Liver (tissue), 9 donors: ENCODE data around the gene RTN4RL1. TPM values are rescaled to one million over a fixed set of nuclear protein-coding genes. Genes with fewer than 3 reads are reported as not detected.
A peak's percentile ranks its signal among the peaks of the same experiment; 100 is the strongest.

Experiments
- DNase-seq: peaks from one replicate; pipeline ENCODE4 v3.0.0-alpha.2; 2017; ENCODE audit warnings: low spot score
- H3K27ac ChIP-seq, 2 donors: one replicate each; pipeline ENCODE4 v1.7.0; 2013; ENCODE audit warnings: inconsistent platforms in 2 of 2, low read length in 2 of 2, control low read depth in 1 of 2, low read depth in 1 of 2, mild to moderate bottlenecking in 1 of 2
- H3K27me3 ChIP-seq, 4 donors: one replicate each; pipeline versions ENCODE4 v1.6.1 to v1.7.0; 2013; ENCODE audit warnings: low read length in 3 of 4, inconsistent platforms in 1 of 4, mild to moderate bottlenecking in 1 of 4, moderate library complexity in 1 of 4; ENCODE audit not compliant: control insufficient read depth in 4 of 4, insufficient read depth in 4 of 4
- H3K36me3 ChIP-seq, 4 donors: one replicate each; pipeline versions ENCODE4 v1.6.1 to v1.7.0; 2013; ENCODE audit warnings: low read length in 3 of 4, mild to moderate bottlenecking in 3 of 4, low read depth in 1 of 4, moderate library complexity in 1 of 4; ENCODE audit not compliant: control insufficient read depth in 4 of 4, insufficient read depth in 3 of 4
- H3K4me1 ChIP-seq, 4 donors: one replicate each; pipeline versions ENCODE4 v1.6.1 to v1.7.0; 2013; ENCODE audit warnings: low read length in 3 of 4, mild to moderate bottlenecking in 3 of 4, moderate library complexity in 1 of 4; ENCODE audit not compliant: control insufficient read depth in 4 of 4, insufficient read depth in 4 of 4
- H3K4me3 ChIP-seq, 3 donors: one replicate each; pipeline versions ENCODE4 v1.6.1 to v1.7.0; 2013; ENCODE audit warnings: low read length in 3 of 3, control low read depth in 1 of 3, low read depth in 1 of 3, mild to moderate bottlenecking in 1 of 3
- H3K9ac ChIP-seq, 2 donors: one replicate each; pipeline ENCODE4 v1.7.0; 2013; ENCODE audit warnings: low read length in 2 of 2, mild to moderate bottlenecking in 2 of 2, moderate library complexity in 2 of 2, control low read depth in 1 of 2, low read depth in 1 of 2
- H3K9me3 ChIP-seq, 4 donors: one replicate each; pipeline versions ENCODE4 v1.6.1 to v1.7.0; 2013; ENCODE audit warnings: low read length in 3 of 4; ENCODE audit not compliant: control insufficient read depth in 4 of 4
- CTCF ChIP-seq: fragments of 150-350 bp; IDR thresholded peaks from 2 replicates; pipeline ENCODE4 v1.5.1; 2017; ENCODE audit warnings: improper control_type of control experiment, low read depth, low read length; ENCODE audit not compliant: missing input control
- EGR1 ChIP-seq, 2 donors: IDR thresholded peaks; 2 replicates each; pipeline ENCODE4 v1.6.1; 2016 to 2018; ENCODE audit warnings: antibody characterized with exemption in 2 of 2, low read depth in 2 of 2
- FOXA1 ChIP-seq: IDR thresholded peaks from 2 replicates; pipeline ENCODE4 v1.6.1; 2016; ENCODE audit warnings: antibody characterized with exemption
- FOXA2 ChIP-seq: IDR thresholded peaks from 2 replicates; pipeline ENCODE4 v1.6.1; 2016; ENCODE audit warnings: antibody characterized with exemption
- GABPA ChIP-seq, 2 donors: IDR thresholded peaks in 1 of 2; conservative IDR thresholded peaks in 1 of 2; 2 replicates each; pipeline ENCODE4 v1.6.1; 2016; ENCODE audit warnings: antibody characterized with exemption in 2 of 2, mild to moderate bottlenecking in 1 of 2, moderate library complexity in 1 of 2
- HNF4G ChIP-seq: IDR thresholded peaks from 2 replicates; pipeline ENCODE4 v1.6.1; 2016; ENCODE audit warnings: antibody characterized with exemption
- JUND ChIP-seq, 2 donors: IDR thresholded peaks; 2 replicates each; pipeline ENCODE4 v1.6.1; 2016; ENCODE audit warnings: antibody characterized with exemption in 2 of 2
- NR2F2 ChIP-seq: IDR thresholded peaks from 2 replicates; pipeline ENCODE4 v1.6.1; 2016; ENCODE audit warnings: antibody characterized with exemption
- RAD21 ChIP-seq, 2 donors: IDR thresholded peaks; 2 replicates each; pipeline ENCODE4 v1.6.1; 2016; ENCODE audit warnings: antibody characterized with exemption in 2 of 2, mild to moderate bottlenecking in 2 of 2
- SP1 ChIP-seq: IDR thresholded peaks from 2 replicates; pipeline ENCODE4 v1.6.1; 2018; ENCODE audit warnings: antibody characterized with exemption, mild to moderate bottlenecking
- YY1 ChIP-seq: IDR thresholded peaks from 2 replicates; pipeline ENCODE4 v1.6.1; 2016; ENCODE audit warnings: antibody characterized with exemption, mild to moderate bottlenecking
- WGBS: extraction: QIAGEN DNeasy Blood & Tissue Kit; methylation state at CpG from one replicate; pipeline ENCODE4 v1.1.7; 2013; 5-methylcytosine and 5-hydroxymethylcytosine counted together
- polyA plus RNA-seq, 2 donors: library from polyadenylated mRNA; stranded (reverse) in 1 of 2; unstranded in 1 of 2; fragments of 200-250 nt in 1 of 2; fragments of >200 nt in 1 of 2; fragmentation: Nextera tagmentation in 1 of 2; extraction: Ambion mirVana in 1 of 2; gene quantifications; one replicate each; pipeline versions ENCODE4 v1.2.1 to v1.2.3, GENCODE V29; 2013 to 2015
- total RNA-seq, 2 donors: library from RNA; depleted of rRNA; stranded (reverse); fragments of >200 nt; gene quantifications; one replicate each; pipeline ENCODE4 v1.2.3, GENCODE V29; 2014
- TF ChIP-seq, protein P1 (sequence below): IDR thresholded peaks from 2 replicates; pipeline ENCODE4 v1.6.1; 2016; ENCODE audit warnings: antibody characterized with exemption
- TF ChIP-seq, protein P2 (sequence below): IDR thresholded peaks from 2 replicates; pipeline ENCODE4 v1.6.1; 2016; ENCODE audit warnings: antibody characterized with exemption, mild to moderate bottlenecking
- TF ChIP-seq, protein P3 (sequence below): IDR thresholded peaks from 2 replicates; pipeline ENCODE4 v1.6.1; 2016; ENCODE audit warnings: antibody characterized with exemption
- donor health status: healthy.
- donor health status: healthy.
- donor health status: healthy.
- donor health status: healthy.
- donor health status: healthy.

Gene RTN4RL1
- total and polyA plus RNA-seq, 4 donors, result 0.04 to 5.4 (median 1.2) TPM

DNA sequence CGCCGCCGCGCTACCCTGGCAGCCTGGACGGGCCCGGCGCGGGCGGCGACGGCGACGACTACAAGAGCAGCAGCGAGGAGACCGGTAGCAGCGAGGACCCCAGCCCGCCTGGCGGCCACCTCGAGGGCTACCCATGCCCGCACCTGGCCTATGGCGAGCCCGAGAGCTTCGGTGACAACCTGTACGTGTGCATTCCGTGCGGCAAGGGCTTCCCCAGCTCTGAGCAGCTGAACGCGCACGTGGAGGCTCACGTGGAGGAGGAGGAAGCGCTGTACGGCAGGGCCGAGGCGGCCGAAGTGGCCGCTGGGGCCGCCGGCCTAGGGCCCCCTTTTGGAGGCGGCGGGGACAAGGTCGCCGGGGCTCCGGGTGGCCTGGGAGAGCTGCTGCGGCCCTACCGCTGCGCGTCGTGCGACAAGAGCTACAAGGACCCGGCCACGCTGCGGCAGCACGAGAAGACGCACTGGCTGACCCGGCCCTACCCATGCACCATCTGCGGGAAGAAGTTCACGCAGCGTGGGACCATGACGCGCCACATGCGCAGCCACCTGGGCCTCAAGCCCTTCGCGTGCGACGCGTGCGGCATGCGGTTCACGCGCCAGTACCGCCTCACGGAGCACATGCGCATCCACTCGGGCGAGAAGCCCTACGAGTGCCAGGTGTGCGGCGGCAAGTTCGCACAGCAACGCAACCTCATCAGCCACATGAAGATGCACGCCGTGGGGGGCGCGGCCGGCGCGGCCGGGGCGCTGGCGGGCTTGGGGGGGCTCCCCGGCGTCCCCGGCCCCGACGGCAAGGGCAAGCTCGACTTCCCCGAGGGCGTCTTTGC, 32.8 kb upstream of the RTN4RL1 start:
- no peak for DNase-seq
- Histone ChIP-seq H3K4me1 (peaks cover 10 to 39% (median 27%) of the 10 kb centered on the region in 4 donors), H3K27ac (peak overlapping the region in 1 of 2 donors; percentile 54), H3K9ac (no peak overlapping the region), H3K36me3 (peaks cover 0 to 3% (median 2%) of the 10 kb centered on the region in 4 donors), H3K27me3 (no peaks in the 10 kb centered on the region), H3K9me3 (no peaks in the 10 kb centered on the region), H3K4me3 (peak overlapping the region in 1 of 3 donors; percentile 64)
- TF ChIP-seq, protein P1, sequence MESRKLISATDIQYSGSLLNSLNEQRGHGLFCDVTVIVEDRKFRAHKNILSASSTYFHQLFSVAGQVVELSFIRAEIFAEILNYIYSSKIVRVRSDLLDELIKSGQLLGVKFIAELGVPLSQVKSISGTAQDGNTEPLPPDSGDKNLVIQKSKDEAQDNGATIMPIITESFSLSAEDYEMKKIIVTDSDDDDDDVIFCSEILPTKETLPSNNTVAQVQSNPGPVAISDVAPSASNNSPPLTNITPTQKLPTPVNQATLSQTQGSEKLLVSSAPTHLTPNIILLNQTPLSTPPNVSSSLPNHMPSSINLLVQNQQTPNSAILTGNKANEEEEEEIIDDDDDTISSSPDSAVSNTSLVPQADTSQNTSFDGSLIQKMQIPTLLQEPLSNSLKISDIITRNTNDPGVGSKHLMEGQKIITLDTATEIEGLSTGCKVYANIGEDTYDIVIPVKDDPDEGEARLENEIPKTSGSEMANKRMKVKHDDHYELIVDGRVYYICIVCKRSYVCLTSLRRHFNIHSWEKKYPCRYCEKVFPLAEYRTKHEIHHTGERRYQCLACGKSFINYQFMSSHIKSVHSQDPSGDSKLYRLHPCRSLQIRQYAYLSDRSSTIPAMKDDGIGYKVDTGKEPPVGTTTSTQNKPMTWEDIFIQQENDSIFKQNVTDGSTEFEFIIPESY, result no peak
- TF ChIP-seq CTCF, result no peak
- TF ChIP-seq HNF4G, result no peak
- no peak for TF ChIP-seq FOXA1
- no peak for TF ChIP-seq EGR1 (IDR thresholded peaks at IDR 0.05; ENCODE audit: low read depth in 2 of 2)
- no peak for TF ChIP-seq NR2F2
- no peak for TF ChIP-seq FOXA2
- TF ChIP-seq, protein P2, sequence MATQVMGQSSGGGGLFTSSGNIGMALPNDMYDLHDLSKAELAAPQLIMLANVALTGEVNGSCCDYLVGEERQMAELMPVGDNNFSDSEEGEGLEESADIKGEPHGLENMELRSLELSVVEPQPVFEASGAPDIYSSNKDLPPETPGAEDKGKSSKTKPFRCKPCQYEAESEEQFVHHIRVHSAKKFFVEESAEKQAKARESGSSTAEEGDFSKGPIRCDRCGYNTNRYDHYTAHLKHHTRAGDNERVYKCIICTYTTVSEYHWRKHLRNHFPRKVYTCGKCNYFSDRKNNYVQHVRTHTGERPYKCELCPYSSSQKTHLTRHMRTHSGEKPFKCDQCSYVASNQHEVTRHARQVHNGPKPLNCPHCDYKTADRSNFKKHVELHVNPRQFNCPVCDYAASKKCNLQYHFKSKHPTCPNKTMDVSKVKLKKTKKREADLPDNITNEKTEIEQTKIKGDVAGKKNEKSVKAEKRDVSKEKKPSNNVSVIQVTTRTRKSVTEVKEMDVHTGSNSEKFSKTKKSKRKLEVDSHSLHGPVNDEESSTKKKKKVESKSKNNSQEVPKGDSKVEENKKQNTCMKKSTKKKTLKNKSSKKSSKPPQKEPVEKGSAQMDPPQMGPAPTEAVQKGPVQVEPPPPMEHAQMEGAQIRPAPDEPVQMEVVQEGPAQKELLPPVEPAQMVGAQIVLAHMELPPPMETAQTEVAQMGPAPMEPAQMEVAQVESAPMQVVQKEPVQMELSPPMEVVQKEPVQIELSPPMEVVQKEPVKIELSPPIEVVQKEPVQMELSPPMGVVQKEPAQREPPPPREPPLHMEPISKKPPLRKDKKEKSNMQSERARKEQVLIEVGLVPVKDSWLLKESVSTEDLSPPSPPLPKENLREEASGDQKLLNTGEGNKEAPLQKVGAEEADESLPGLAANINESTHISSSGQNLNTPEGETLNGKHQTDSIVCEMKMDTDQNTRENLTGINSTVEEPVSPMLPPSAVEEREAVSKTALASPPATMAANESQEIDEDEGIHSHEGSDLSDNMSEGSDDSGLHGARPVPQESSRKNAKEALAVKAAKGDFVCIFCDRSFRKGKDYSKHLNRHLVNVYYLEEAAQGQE, result no peak
- TF ChIP-seq RAD21 (IDR thresholded peaks at IDR 0.05), result no peak
- no peak for TF ChIP-seq JUND (IDR thresholded peaks at IDR 0.05)
- TF ChIP-seq, protein P3, sequence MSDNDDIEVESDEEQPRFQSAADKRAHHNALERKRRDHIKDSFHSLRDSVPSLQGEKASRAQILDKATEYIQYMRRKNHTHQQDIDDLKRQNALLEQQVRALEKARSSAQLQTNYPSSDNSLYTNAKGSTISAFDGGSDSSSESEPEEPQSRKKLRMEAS, result no peak
- no peak for TF ChIP-seq YY1
- TF ChIP-seq SP1, result no peak
- 37% methylated on average over 98 of the region's 98 CpGs for WGBS

DNA sequence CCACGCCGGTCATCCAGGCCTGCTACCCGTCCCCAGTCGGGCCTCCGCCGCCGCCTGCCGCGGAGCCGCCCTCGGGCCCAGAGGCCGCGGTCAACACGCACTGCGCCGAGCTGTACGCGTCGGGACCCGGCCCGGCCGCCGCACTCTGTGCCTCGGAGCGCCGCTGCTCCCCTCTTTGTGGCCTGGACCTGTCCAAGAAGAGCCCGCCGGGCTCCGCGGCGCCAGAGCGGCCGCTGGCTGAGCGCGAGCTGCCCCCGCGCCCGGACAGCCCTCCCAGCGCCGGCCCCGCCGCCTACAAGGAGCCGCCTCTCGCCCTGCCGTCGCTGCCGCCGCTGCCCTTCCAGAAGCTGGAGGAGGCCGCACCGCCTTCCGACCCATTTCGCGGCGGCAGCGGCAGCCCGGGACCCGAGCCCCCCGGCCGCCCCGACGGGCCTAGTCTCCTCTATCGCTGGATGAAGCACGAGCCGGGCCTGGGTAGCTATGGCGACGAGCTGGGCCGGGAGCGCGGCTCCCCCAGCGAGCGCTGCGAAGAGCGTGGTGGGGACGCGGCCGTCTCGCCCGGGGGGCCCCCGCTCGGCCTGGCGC, 32.1 kb upstream of the RTN4RL1 start:
- Histone ChIP-seq H3K27ac (no peak overlapping the region), H3K4me3 (peak overlapping the region in 1 of 3 donors; percentile 64), H3K4me1 (peaks cover 10 to 39% (median 27%) of the 10 kb centered on the region in 4 donors), H3K9ac (no peak overlapping the region), H3K27me3 (no peaks in the 10 kb centered on the region), H3K9me3 (no peaks in the 10 kb centered on the region), H3K36me3 (peaks cover 0 to 3% (median 1%) of the 10 kb centered on the region in 4 donors)
- WGBS, result 21% methylated on average over 81 of the region's 81 CpGs
- DNase-seq, result no peak
- TF ChIP-seq EGR1 (IDR thresholded peaks at IDR 0.05; ENCODE audit: low read depth in 2 of 2) (no peak), JUND (IDR thresholded peaks at IDR 0.05) (no peak), FOXA2 (no peak), CTCF (no peak), HNF4G (no peak), FOXA1 (no peak), GABPA (IDR thresholded peaks at IDR 0.05 in 1 of 2, conservative IDR thresholded peaks at IDR 0.05 in 1 of 2) (no peak), SP1 (no peak), NR2F2 (no peak)
- TF ChIP-seq, protein P2, result no peak
- TF ChIP-seq, protein P3, result no peak
